Measurements from ENCODE around the gene PSRC1. TPM values are rescaled to one million over a fixed set of nuclear protein-coding genes. Genes with fewer than 3 reads are reported as not detected.
"Not testable (repeated sequence)": the region's sequence is repeated elsewhere in the genome, so short reads cannot be mapped to it uniquely, and the experiment has no call there.

PSRC1 gene
- total RNA-seq, 1 donor: 5.4 TPM

GRCh38 chr1:109293026-109293425 is 10.1 kb upstream of the PSRC1 start:
- Histone ChIP-seq H3K9me3 (ENCODE audit: low read depth, low read length) (no peaks in the 10 kb centered on the region), H4K20me1 (ENCODE audit: insufficient read depth, low read length) (no peaks in the 10 kb centered on the region), H3K27ac (ENCODE audit: low read depth, low read length) (no peak overlapping the region), H2AFZ (ENCODE audit: low read length) (no peak overlapping the region), H3K36me3 (ENCODE audit: insufficient read depth, low read length) (no peaks in the 10 kb centered on the region), H3K27me3 (ENCODE audit: insufficient read depth, low read length) (no peaks in the 10 kb centered on the region), H3K79me2 (ENCODE audit: insufficient read depth, low read length) (no peaks in the 10 kb centered on the region), H3K4me1 (ENCODE audit: insufficient read depth, low read length) (peaks cover 3% of the 10 kb centered on the region), H3K4me2 (ENCODE audit: insufficient read depth, low read length) (no peak overlapping the region), H3K4me3 (ENCODE audit: insufficient read depth, low read length) (no peak overlapping the region)
- DNase-seq (ENCODE audit: insufficient read length, low spot score, missing footprints): no peak
- TF ChIP-seq, protein P1, sequence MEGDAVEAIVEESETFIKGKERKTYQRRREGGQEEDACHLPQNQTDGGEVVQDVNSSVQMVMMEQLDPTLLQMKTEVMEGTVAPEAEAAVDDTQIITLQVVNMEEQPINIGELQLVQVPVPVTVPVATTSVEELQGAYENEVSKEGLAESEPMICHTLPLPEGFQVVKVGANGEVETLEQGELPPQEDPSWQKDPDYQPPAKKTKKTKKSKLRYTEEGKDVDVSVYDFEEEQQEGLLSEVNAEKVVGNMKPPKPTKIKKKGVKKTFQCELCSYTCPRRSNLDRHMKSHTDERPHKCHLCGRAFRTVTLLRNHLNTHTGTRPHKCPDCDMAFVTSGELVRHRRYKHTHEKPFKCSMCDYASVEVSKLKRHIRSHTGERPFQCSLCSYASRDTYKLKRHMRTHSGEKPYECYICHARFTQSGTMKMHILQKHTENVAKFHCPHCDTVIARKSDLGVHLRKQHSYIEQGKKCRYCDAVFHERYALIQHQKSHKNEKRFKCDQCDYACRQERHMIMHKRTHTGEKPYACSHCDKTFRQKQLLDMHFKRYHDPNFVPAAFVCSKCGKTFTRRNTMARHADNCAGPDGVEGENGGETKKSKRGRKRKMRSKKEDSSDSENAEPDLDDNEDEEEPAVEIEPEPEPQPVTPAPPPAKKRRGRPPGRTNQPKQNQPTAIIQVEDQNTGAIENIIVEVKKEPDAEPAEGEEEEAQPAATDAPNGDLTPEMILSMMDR (IDR thresholded peaks at IDR 0.05; ENCODE audit: extremely low read depth, low read depth, low read length): no peak

- H3K79me2 ChIP-seq (ENCODE audit: insufficient read depth, low read length): no peaks in the 10 kb centered on the region
Observed at GRCh38 chr1:109292364-109292763, 9.4 kb upstream of the PSRC1 start.

DNA sequence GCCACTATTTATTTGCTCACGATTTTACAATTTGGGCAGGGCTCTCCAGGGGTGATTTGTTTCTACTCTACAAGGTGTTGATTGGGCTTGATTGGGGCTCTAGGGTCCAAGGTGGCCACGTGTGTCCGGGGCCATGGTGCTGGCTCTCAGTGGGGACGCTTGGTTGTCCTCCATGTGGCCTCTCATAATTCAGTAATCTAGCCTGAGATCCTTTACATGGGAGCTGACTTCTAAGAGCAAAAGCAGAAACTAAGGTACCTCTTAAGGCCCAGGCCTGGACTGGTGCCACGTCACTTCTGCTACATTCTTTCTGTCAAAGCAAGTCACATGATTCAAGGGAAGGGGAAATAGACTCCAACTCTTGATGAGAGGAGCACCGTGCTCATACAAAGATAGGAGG is 8.1 kb upstream of the PSRC1 start:
- DNase-seq (ENCODE audit: insufficient read length, low spot score, missing footprints): no peak
- Histone ChIP-seq H3K4me1 (ENCODE audit: insufficient read depth, low read length) (no peaks in the 10 kb centered on the region), H3K79me2 (ENCODE audit: insufficient read depth, low read length) (no peaks in the 10 kb centered on the region), H3K9me3 (ENCODE audit: low read depth, low read length) (no peaks in the 10 kb centered on the region), H3K4me3 (ENCODE audit: insufficient read depth, low read length) (no peak overlapping the region), H3K36me3 (ENCODE audit: insufficient read depth, low read length) (no peaks in the 10 kb centered on the region), H3K27ac (ENCODE audit: low read depth, low read length) (no peak overlapping the region), H3K27me3 (ENCODE audit: insufficient read depth, low read length) (no peaks in the 10 kb centered on the region), H2AFZ (ENCODE audit: low read length) (no peak overlapping the region), H3K4me2 (ENCODE audit: insufficient read depth, low read length) (no peak overlapping the region), H4K20me1 (ENCODE audit: insufficient read depth, low read length) (no peaks in the 10 kb centered on the region)
- TF ChIP-seq, protein P1 (IDR thresholded peaks at IDR 0.05; ENCODE audit: extremely low read depth, low read depth, low read length): no peak

More at GRCh38 chr1:109292364-109292763, 9.4 kb upstream of the PSRC1 start:
- TF ChIP-seq, protein P1 (IDR thresholded peaks at IDR 0.05; ENCODE audit: extremely low read depth, low read depth, low read length): no peak
- Histone ChIP-seq H3K4me1 (ENCODE audit: insufficient read depth, low read length) (no peaks in the 10 kb centered on the region), H3K4me2 (ENCODE audit: insufficient read depth, low read length) (no peak overlapping the region), H3K4me3 (ENCODE audit: insufficient read depth, low read length) (no peak overlapping the region), H3K27me3 (ENCODE audit: insufficient read depth, low read length) (no peaks in the 10 kb centered on the region), H3K36me3 (ENCODE audit: insufficient read depth, low read length) (no peaks in the 10 kb centered on the region), H3K9me3 (ENCODE audit: low read depth, low read length) (no peaks in the 10 kb centered on the region), H4K20me1 (ENCODE audit: insufficient read depth, low read length) (no peaks in the 10 kb centered on the region), H3K27ac (ENCODE audit: low read depth, low read length) (no peak overlapping the region), H2AFZ (ENCODE audit: low read length) (no peak overlapping the region)
- DNase-seq (ENCODE audit: insufficient read length, low spot score, missing footprints): no peak

GRCh38 chr1:109290137-109290536 is 7.2 kb upstream of the PSRC1 start:
- Histone ChIP-seq H3K9me3 (ENCODE audit: low read depth, low read length) (no peaks in the 10 kb centered on the region), H3K36me3 (ENCODE audit: insufficient read depth, low read length) (no peaks in the 10 kb centered on the region), H4K20me1 (ENCODE audit: insufficient read depth, low read length) (no peaks in the 10 kb centered on the region), H3K79me2 (ENCODE audit: insufficient read depth, low read length) (no peaks in the 10 kb centered on the region), H3K27ac (ENCODE audit: low read depth, low read length) (no peak overlapping the region), H3K4me3 (ENCODE audit: insufficient read depth, low read length) (no peak overlapping the region), H3K4me1 (ENCODE audit: insufficient read depth, low read length) (no peaks in the 10 kb centered on the region), H3K4me2 (ENCODE audit: insufficient read depth, low read length) (no peak overlapping the region), H2AFZ (ENCODE audit: low read length) (no peak overlapping the region), H3K27me3 (ENCODE audit: insufficient read depth, low read length) (no peaks in the 10 kb centered on the region)
- TF ChIP-seq, protein P1 (IDR thresholded peaks at IDR 0.05; ENCODE audit: extremely low read depth, low read depth, low read length): no peak
- no peak for DNase-seq (ENCODE audit: insufficient read length, low spot score, missing footprints)

DNA sequence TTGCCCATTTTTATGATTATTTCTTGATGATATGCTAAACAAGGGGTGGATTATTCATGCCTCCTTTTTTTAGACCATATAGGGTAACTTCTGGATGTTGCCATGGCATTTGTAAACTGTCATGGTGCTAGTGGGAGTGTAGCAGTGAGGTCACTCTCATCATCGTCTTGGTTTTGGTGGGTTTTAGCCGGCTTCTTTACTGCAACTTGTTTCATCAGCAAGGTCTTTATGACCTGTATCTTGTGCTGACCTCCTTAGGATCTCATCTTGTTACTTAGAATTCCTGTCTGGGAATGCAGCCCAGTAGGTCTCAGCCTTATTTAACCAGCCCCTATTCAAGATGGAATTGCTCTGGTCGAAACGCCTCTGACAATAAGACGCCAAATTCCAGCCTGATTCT is 3.8 kb upstream of the PSRC1 start:
- H3K9me3 ChIP-seq (ENCODE audit: low read depth, low read length); H3K36me3 ChIP-seq (ENCODE audit: insufficient read depth, low read length); H3K4me2 ChIP-seq (ENCODE audit: insufficient read depth, low read length); H2AFZ ChIP-seq (ENCODE audit: low read length); H3K27me3 ChIP-seq (ENCODE audit: insufficient read depth, low read length); DNase-seq (ENCODE audit: insufficient read length, low spot score, missing footprints); H3K4me3 ChIP-seq (ENCODE audit: insufficient read depth, low read length); H4K20me1 ChIP-seq (ENCODE audit: insufficient read depth, low read length); H3K27ac ChIP-seq (ENCODE audit: low read depth, low read length): not testable (repeated sequence)
- Histone ChIP-seq H3K79me2 (ENCODE audit: insufficient read depth, low read length) (peaks cover 12% of the 10 kb centered on the region), H3K4me1 (ENCODE audit: insufficient read depth, low read length) (peaks cover 16% of the 10 kb centered on the region)
